Lung (tissue), 12 donors: ENCODE data around the gene NANOS2. TPM values are rescaled to one million over a fixed set of nuclear protein-coding genes. Genes with fewer than 3 reads are reported as not detected.
"Not testable (repeated sequence)": the region's sequence is repeated elsewhere in the genome, so short reads cannot be mapped to it uniquely, and the experiment has no call there.

Experiments
- ATAC-seq: fragments of 200-7000 bp; cut with Tn5 transposase; one replicate; pipeline ENCODE4 v1.9.1; 2020; ENCODE audit warnings: moderate number of reproducible peaks; ENCODE audit not compliant: insufficient read depth, low FRiP score
- DNase-seq, 3 donors: peaks; one replicate each; pipeline ENCODE4 v3.0.0-alpha.2; 2013 to 2017
- H3K27ac ChIP-seq, 2 donors: one replicate each; pipeline ENCODE4 v1.5.1; 2013; ENCODE audit warnings: mild to moderate bottlenecking in 2 of 2, moderate library complexity in 2 of 2, control low read depth in 1 of 2, inconsistent platforms in 1 of 2, low read depth in 1 of 2, low read length in 1 of 2
- H3K27me3 ChIP-seq, 3 donors: one replicate each; pipeline ENCODE4 v1.5.1; 2013; ENCODE audit warnings: low read length in 2 of 3; ENCODE audit not compliant: control insufficient read depth in 3 of 3, insufficient read depth in 3 of 3
- H3K36me3 ChIP-seq, 4 donors: one replicate each; pipeline ENCODE4 v1.5.1; 2013; ENCODE audit warnings: low read length in 4 of 4, mild to moderate bottlenecking in 1 of 4, moderate library complexity in 1 of 4; ENCODE audit not compliant: control insufficient read depth in 4 of 4, insufficient read depth in 4 of 4
- H3K4me1 ChIP-seq, 5 donors: one replicate each; pipeline ENCODE4 v1.5.1; 2013; ENCODE audit warnings: low read length in 5 of 5, mild to moderate bottlenecking in 2 of 5, moderate library complexity in 1 of 5; ENCODE audit not compliant: control insufficient read depth in 5 of 5, insufficient read depth in 5 of 5
- H3K4me3 ChIP-seq: one replicate; pipeline ENCODE4 v1.5.1; 2013; ENCODE audit warnings: mild to moderate bottlenecking, control low read depth, moderate library complexity
- H3K9ac ChIP-seq, 2 donors: one replicate each; pipeline ENCODE4 v1.5.1; 2013; ENCODE audit warnings: low read length in 2 of 2, control low read depth in 1 of 2; ENCODE audit not compliant: insufficient read depth in 1 of 2
- H3K9me3 ChIP-seq, 4 donors: one replicate each; pipeline ENCODE4 v1.5.1; 2013; ENCODE audit warnings: low read length in 3 of 4, mild to moderate bottlenecking in 1 of 4, moderate library complexity in 1 of 4; ENCODE audit not compliant: control insufficient read depth in 4 of 4, insufficient read depth in 3 of 4
- CTCF ChIP-seq: IDR thresholded peaks from 2 replicates; pipeline ENCODE4 v1.5.1; 2012; ENCODE audit warnings: mild to moderate bottlenecking; ENCODE audit errors: control extremely low read depth, extremely low read depth
- WGBS, 2 donors: extraction: QIAGEN DNeasy Blood & Tissue Kit; methylation state at CpG; one replicate each; pipeline ENCODE4 v1.1.7; 2013; 5-methylcytosine and 5-hydroxymethylcytosine counted together
- polyA plus RNA-seq, 2 donors: library from polyadenylated mRNA; stranded (reverse); fragments of 200-250 nt; gene quantifications; one replicate each; pipeline ENCODE4 v1.2.1, GENCODE V29; 2013
- total RNA-seq, 2 donors: library from RNA; depleted of rRNA in 1 of 2; stranded (reverse); fragments of >200 nt in 1 of 2; gene quantifications; one replicate each; pipeline ENCODE4 v1.2.1, GENCODE V29; 2014 to 2021
- donor health status: control.
- donor health status: control.
- donor health status: Bipolar disorder and iron deficiency.
- donor health status: healthy.
- donor health status: DM: yes; HTN: yes; CAD: no.

The NANOS2 gene
- total and polyA plus RNA-seq, 4 donors = not detected

GRCh38 chr19:45899919-45900589 is 14.5 kb downstream of the NANOS2 start:
- no peak overlapping the region for H3K9ac ChIP-seq
- peaks cover 0 to 14% (median 6%) of the 10 kb centered on the region in 5 donors for H3K4me1 ChIP-seq
- H3K4me3 ChIP-seq = no peak overlapping the region
- DNase-seq = no peak
- no peak for ATAC-seq
- no peaks in the 10 kb centered on the region for H3K9me3 ChIP-seq
- H3K27ac ChIP-seq = no peak overlapping the region
- WGBS, 2 donors = 96 to 100% methylated on average over 4 of the region's 4 CpGs
- no peaks in the 10 kb centered on the region for H3K27me3 ChIP-seq
- TF ChIP-seq CTCF = no peak
- H3K36me3 ChIP-seq = peaks cover 2 to 16% (median 6%) of the 10 kb centered on the region in 4 donors

- ATAC-seq = no peak
- Histone ChIP-seq H3K36me3 (peaks cover 2 to 16% (median 6%) of the 10 kb centered on the region in 4 donors), H3K9ac (no peak overlapping the region), H3K4me1 (peaks cover 0 to 14% (median 6%) of the 10 kb centered on the region in 5 donors), H3K9me3 (no peaks in the 10 kb centered on the region), H3K27me3 (no peaks in the 10 kb centered on the region), H3K27ac (no peak overlapping the region), H3K4me3 (no peak overlapping the region)
- no peak for TF ChIP-seq CTCF
- DNase-seq = no peak
- WGBS, 2 donors = 97 to 99% methylated on average over 7 of the region's 7 CpGs
Measured at GRCh38 chr19:45899253-45899652, 15.3 kb downstream of the NANOS2 start.

- no peaks in the 10 kb centered on the region for H3K9me3 ChIP-seq
- no peak for TF ChIP-seq CTCF
- no peaks in the 10 kb centered on the region for H3K27me3 ChIP-seq
- peaks cover 0 to 10% (median 6%) of the 10 kb centered on the region in 5 donors for H3K4me1 ChIP-seq
- DNase-seq (no peak), ATAC-seq (no peak)
- no peak overlapping the region for H3K4me3 ChIP-seq
- H3K36me3 ChIP-seq = peaks cover 2 to 16% (median 6%) of the 10 kb centered on the region in 4 donors
- no peak overlapping the region for H3K27ac ChIP-seq
- 90 to 91% methylated on average over 8 of the region's 8 CpGs for WGBS, 2 donors
- H3K9ac ChIP-seq = no peak overlapping the region
Measured at GRCh38 chr19:45897261-45897812, 17.2 kb downstream of the NANOS2 start.

GRCh38 chr19:45895983-45896599 is 18.5 kb downstream of the NANOS2 start:
- not testable (repeated sequence) for H3K27me3 ChIP-seq, H3K27ac ChIP-seq, H3K4me1 ChIP-seq, H3K9me3 ChIP-seq, DNase-seq, H3K9ac ChIP-seq, H3K4me3 ChIP-seq, ATAC-seq
- 95 to 98% methylated on average over 12 of the region's 12 CpGs for WGBS, 2 donors
- peaks cover 2 to 21% (median 6%) of the 10 kb centered on the region in 4 donors for H3K36me3 ChIP-seq
